Fibroblast of the aortic adventitia (primary cell): ENCODE data around the gene TLR1. TPM values are rescaled to one million over a fixed set of nuclear protein-coding genes. Genes with fewer than 3 reads are reported as not detected.
A peak's percentile ranks its signal among the peaks of the same experiment; 100 is the strongest.

ENCODE experiments used
- DNase-seq: peaks from one replicate; pipeline ENCODE4 v3.0.0-alpha.2; 2010; ENCODE audit warnings: low read depth
- H3K4me3 ChIP-seq: 2 replicates; pipeline ENCODE4 v1.5.1; 2011; ENCODE audit warnings: low read depth, mild to moderate bottlenecking, control low read depth, low read length, moderate library complexity
- total RNA-seq: library from RNA; depleted of rRNA; stranded (reverse); fragments of >200 nt; gene quantifications from 2 replicates; pipeline ENCODE4 v1.2.3, GENCODE V29; 2012; ENCODE audit warnings: low replicate concordance
- TF ChIP-seq, protein P1 (sequence below): IDR thresholded peaks from 2 replicates; pipeline ENCODE4 v1.5.1; 2011; ENCODE audit warnings: mild to moderate bottlenecking, low read length, control low read depth, inconsistent platforms; ENCODE audit not compliant: insufficient read depth

TLR1 gene
- total RNA-seq, 1 donor = 3.2 TPM

DNA sequence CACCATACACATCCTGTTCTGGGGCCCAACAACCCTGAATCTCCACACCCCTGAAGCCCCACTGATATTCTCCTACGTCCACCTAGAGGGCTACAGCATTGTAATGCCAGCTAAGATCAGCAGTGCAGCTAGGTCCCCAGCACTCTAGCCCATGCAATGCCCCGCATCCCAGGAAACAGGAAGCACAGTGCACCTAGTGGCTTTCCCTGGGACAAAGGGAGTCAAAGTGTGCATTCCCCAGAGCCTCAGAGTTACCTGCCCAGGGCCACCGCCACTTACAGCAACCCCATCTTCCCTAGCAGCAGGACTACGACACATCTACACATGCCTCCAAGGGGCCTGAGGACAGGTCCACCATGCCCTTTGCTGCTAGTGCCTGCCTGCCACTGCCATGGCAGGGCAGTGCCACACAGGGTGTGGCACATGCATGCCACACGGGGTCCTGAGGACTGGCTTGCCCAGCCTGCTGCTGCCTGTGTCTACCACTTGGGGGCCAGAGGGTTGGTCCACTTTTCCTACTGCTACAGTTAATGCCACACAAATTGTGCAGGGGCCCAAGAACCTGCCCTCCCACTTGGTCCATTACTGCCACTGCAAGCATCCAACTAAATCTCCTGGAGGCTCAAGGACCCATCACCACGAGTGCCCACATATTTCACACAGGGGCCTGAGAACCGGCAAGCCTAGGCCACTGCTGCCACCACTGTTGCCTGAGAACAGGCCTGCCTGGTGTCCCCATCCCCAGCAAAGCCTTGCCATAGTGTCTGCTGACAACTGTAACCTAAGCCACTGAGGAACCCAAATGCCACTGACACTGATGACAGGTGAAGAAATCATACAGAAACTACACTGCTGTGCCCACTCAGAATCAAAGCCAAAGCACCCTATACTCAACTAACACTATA lies 28.3 kb upstream of the TLR1 start:
- H3K4me3 ChIP-seq = no peak overlapping the region
- TF ChIP-seq, protein P1, sequence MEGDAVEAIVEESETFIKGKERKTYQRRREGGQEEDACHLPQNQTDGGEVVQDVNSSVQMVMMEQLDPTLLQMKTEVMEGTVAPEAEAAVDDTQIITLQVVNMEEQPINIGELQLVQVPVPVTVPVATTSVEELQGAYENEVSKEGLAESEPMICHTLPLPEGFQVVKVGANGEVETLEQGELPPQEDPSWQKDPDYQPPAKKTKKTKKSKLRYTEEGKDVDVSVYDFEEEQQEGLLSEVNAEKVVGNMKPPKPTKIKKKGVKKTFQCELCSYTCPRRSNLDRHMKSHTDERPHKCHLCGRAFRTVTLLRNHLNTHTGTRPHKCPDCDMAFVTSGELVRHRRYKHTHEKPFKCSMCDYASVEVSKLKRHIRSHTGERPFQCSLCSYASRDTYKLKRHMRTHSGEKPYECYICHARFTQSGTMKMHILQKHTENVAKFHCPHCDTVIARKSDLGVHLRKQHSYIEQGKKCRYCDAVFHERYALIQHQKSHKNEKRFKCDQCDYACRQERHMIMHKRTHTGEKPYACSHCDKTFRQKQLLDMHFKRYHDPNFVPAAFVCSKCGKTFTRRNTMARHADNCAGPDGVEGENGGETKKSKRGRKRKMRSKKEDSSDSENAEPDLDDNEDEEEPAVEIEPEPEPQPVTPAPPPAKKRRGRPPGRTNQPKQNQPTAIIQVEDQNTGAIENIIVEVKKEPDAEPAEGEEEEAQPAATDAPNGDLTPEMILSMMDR = peak; percentile 11
- no peak for DNase-seq

DNA sequence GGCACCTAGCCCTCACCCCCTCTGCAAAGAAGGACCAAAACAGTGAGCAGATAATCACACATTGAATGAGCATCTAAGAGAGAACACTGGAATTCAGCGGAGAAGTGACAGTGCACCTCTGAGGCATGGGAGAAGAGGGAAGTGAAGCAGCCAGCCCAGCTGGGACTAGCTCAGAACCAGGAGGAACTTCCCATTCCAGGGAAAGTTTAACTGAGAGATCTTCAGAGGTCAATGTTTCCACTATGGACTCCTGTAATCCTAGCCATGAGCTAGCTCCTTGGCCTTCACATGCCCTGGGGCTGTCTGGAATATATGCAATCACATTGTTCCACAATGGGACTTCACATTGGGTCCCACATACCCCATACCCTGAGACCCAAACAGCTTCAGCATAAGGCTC lies 27.6 kb upstream of the TLR1 start:
- TF ChIP-seq, protein P1 = no peak
- no peak overlapping the region for H3K4me3 ChIP-seq
- no peak for DNase-seq

DNA sequence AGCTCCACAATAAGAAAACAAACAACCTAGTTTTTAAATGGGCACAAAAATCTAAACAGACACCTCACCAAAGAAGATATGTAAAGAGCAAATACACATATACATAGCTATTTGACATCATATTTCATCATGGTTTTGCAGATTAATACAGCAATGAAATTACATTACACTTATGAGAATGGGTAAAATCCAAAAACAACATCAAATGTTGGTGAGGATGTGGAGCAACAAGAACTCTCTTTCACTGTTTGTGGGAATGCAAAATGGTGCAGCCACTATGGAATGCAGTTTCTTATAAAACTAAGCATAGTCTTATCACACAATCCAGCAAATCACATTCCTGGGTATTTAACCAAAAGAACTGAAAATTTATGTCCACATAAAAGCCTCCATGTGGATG lies 27.1 kb upstream of the TLR1 start:
- DNase-seq = peak; percentile 21
- TF ChIP-seq, protein P1 = no peak

GRCh38 chr4:38829237-38829636 lies 24.6 kb upstream of the TLR1 start:
- no peak overlapping the region for H3K4me3 ChIP-seq
- DNase-seq = no peak
- TF ChIP-seq, protein P1 = no peak

More for the DNA sequence above, 27.1 kb upstream of the TLR1 start:
- no peak overlapping the region for H3K4me3 ChIP-seq

DNA sequence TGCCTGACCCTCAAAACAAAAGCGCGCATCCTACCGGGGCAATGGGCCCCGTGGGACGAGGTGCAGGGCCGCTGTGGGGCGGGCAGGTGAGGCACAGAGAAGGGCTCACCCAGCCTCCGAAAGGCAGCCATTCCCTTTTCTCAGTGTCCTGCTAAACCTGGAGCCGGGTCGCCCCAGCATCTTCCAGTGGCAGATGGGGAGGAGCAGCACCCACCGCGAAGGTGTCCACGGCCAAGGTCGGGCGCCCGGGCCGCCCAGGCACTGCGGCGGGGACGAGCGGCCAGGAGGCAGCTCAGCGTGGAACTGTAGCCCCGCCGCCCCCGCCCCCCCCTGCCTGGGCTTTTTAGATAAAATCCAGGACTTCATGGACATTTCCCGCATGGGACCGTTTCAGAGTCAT lies 19.2 kb upstream of the TLR1 start:
- no peak for DNase-seq

DNA sequence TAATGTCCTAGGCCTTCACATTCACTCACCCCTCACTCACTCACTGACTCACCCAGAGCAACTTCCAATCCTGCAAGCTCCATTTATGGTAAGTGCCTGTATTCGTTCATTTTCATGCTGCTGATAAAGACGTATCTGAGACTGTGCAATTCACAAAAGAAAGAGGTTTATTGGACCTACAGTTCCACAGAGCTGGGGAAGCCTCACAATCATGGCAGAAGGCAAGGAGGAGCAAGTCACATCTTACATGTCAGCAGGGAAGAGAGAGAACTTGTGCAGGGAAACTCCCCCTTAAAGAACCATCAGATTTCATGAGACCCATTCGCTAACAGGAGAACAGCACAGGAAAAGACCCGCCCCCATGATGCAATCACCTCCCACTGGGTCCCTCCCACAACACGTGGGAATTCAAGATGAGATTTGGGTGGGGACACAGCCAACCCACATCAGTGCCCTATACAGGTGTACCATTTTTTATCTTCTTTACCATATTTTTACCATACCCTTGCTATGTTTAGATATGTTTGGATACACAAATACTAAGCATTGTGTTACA lies 18.2 kb upstream of the TLR1 start:
- no peak for DNase-seq
- H3K4me3 ChIP-seq = no peak overlapping the region
- TF ChIP-seq, protein P1 = no peak

More for the DNA sequence above, 19.2 kb upstream of the TLR1 start:
- H3K4me3 ChIP-seq = no peak overlapping the region
- TF ChIP-seq, protein P1 = no peak
